Stimulated activated naive CD4-positive, alpha-beta T cell treated with Interleukin-2 at 50 U/mL for 16 hours (primary cell): ENCODE measurements around the gene NPTXR.

ENCODE experiments used
- DNase-seq: peaks from one replicate; lab custom pipeline; 2025; lab: John Stamatoyannopoulos, UW

The NPTXR gene

GRCh38 chr22:38843657-38844314 lies at the start of gene NPTXR:
Gene NPTXR, minus strand, starts transcription at chr22:38844028.
- peak; percentile 32 for DNase-seq

- no peak for DNase-seq
Observed at GRCh38 chr22:38891256-38891655, 47.4 kb upstream of the NPTXR start.

GRCh38 chr22:38890377-38890776 lies 46.5 kb upstream of the NPTXR start:
- no peak for DNase-seq

- DNase-seq, result no peak
Observed at GRCh38 chr22:38886333-38886732, 42.5 kb upstream of the NPTXR start.

GRCh38 chr22:38882972-38883622 lies 39.3 kb upstream of the NPTXR start:
- no peak for DNase-seq

- DNase-seq, result no peak
Observed at GRCh38 chr22:38881997-38882879, 38.4 kb upstream of the NPTXR start.

GRCh38 chr22:38881464-38881871 lies 37.6 kb upstream of the NPTXR start:
- no peak for DNase-seq

- no peak for DNase-seq
Observed at GRCh38 chr22:38879961-38880360, 36.1 kb upstream of the NPTXR start.

- no peak for DNase-seq
Observed at GRCh38 chr22:38879108-38879729, 35.4 kb upstream of the NPTXR start.

GRCh38 chr22:38878001-38878400 lies 34.2 kb upstream of the NPTXR start:
- DNase-seq, result no peak

- no peak for DNase-seq
Observed at GRCh38 chr22:38874529-38875222, 30.8 kb upstream of the NPTXR start.

GRCh38 chr22:38873469-38874411 lies 29.9 kb upstream of the NPTXR start:
- peak; percentile 80 for DNase-seq

GRCh38 chr22:38872831-38873248 lies 29.0 kb upstream of the NPTXR start:
- no peak for DNase-seq

GRCh38 chr22:38872172-38872830 lies 28.5 kb upstream of the NPTXR start, which contains the start of gene CBX6:
Gene CBX6, minus strand, starts transcription at chr22:38872216. Its CDS starts 26 bp downstream, at chr22:38872190.
- DNase-seq, result peak; percentile 93

- DNase-seq, result peak; percentile 52
Observed at GRCh38 chr22:38871360-38872171, 27.7 kb upstream of the NPTXR start.

- no peak for DNase-seq
Observed at GRCh38 chr22:38870791-38871359, 27.0 kb upstream of the NPTXR start.

GRCh38 chr22:38870312-38870741 lies 26.5 kb upstream of the NPTXR start:
- DNase-seq, result peak; percentile 87

- no peak for DNase-seq
Observed at GRCh38 chr22:38869663-38870062, 25.8 kb upstream of the NPTXR start.
